Natural killer cell treated with Interleukin-12 subunit alpha and Interleukin-12 subunit beta and Interleukin-15 and Interleukin-18, amount 100 ng/mL, for 72 hours (primary cell): ENCODE results near the gene SPON1. TPM values are rescaled to one million over a fixed set of nuclear protein-coding genes. Genes with fewer than 3 reads are reported as not detected.

ENCODE experiments used
- ATAC-seq, 2 donors: fragments of 150-1000 bp; cut with Tn5 transposase in 1 of 2; sonication (Bioruptor Pico), chemical (Tn5 transposase) in 1 of 2; 2 replicates each; pipeline ENCODE4 v1.10.0; 2021
- DNase-seq: peaks from one replicate; pipeline ENCODE4 v3.0.0; 2022; ENCODE audit warnings: low spot score
- H3K27ac Mint-ChIP-seq, 2 donors: 1 replicate in 1 of 2; 2 replicates in 1 of 2; pipeline ENCODE4 v1.8.0; 2022; ENCODE audit warnings: mixed read lengths in 2 of 2, mild to moderate bottlenecking in 1 of 2, moderate library complexity in 1 of 2
- H3K27me3 Mint-ChIP-seq, 2 donors: 1 replicate in 1 of 2; 2 replicates in 1 of 2; pipeline ENCODE4 v1.8.0; 2022; ENCODE audit warnings: mixed read lengths in 2 of 2
- H3K36me3 Mint-ChIP-seq: one replicate; pipeline ENCODE4 v1.8.0; 2022; ENCODE audit warnings: mixed read lengths
- H3K4me1 Mint-ChIP-seq, 2 donors: 1 replicate in 1 of 2; 2 replicates in 1 of 2; pipeline ENCODE4 v1.8.0; 2022; ENCODE audit warnings: low read depth in 2 of 2, mixed read lengths in 2 of 2, mild to moderate bottlenecking in 1 of 2
- H3K4me3 Mint-ChIP-seq: one replicate; pipeline ENCODE4 v1.8.0; 2022; ENCODE audit warnings: mixed read lengths
- H3K9me3 Mint-ChIP-seq: 2 replicates; pipeline ENCODE4 v1.8.0; 2022; ENCODE audit warnings: mixed read lengths
- total RNA-seq, 2 donors: library from RNA; stranded (reverse); gene quantifications; one replicate each; pipeline ENCODE4 v1.2.3, GENCODE V29; 2022

Gene SPON1
- total RNA-seq, 2 donors from 2014 or later: 0.10 TPM; not detected in 1

DNA sequence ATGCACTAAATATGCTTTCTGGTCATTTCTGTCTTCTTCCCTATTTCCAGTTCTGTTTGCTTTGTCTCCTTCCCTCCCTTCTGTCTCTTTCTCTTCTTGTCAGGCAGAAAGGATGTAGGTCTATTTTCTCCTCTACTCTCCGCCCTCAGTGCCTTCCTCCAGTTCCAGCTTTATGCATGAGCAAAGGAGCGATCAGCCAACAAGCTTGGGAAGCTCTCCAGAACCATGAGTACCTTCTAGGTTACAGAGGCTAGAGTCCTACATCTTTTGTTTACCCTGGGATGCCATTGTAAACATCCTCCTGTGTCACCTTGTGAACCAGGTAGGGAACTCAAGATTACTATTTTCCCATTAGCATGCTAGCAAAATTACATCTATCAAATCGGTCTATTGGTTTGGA lies 7.9 kb upstream of the SPON1 start:
- Mint-ChIP-seq H3K27me3 (peaks cover 9 to 17% of the 10 kb centered on the region in 2 donors), H3K27ac (no peak overlapping the region), H3K4me1 (no peaks in the 10 kb centered on the region), H3K9me3 (no peaks in the 10 kb centered on the region), H3K36me3 (no peaks in the 10 kb centered on the region), H3K4me3 (no peak overlapping the region)
- DNase-seq: no peak
- no peak for ATAC-seq

DNA sequence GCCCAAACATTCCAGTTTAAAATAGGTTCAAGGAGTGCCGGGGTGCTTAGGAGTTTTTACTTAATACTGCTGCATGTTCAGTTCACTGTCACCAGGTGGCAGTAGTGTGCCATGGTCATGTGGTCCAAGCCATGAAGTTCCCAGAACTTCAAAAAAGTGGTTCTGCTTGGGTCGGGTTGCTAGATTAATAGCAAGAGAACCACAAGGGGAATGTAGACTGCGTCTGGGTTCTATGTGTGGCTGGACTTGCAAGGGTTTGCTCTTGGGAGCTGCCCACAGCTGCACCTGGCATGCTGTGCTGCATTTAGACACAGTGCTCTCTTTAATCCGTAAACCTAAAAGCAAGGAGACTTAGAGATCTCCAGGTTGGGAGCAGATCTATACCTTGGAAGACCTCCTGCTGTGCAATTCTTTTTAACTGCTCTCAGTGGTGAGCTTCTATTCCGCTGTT lies 6.5 kb upstream of the SPON1 start:
- ATAC-seq (peak; percentile 48 to 76), DNase-seq (no peak)
- Mint-ChIP-seq H3K27me3 (peaks cover 19 to 27% of the 10 kb centered on the region in 2 donors), H3K9me3 (no peaks in the 10 kb centered on the region), H3K4me1 (no peaks in the 10 kb centered on the region), H3K36me3 (no peaks in the 10 kb centered on the region), H3K4me3 (no peak overlapping the region), H3K27ac (no peak overlapping the region)

DNA sequence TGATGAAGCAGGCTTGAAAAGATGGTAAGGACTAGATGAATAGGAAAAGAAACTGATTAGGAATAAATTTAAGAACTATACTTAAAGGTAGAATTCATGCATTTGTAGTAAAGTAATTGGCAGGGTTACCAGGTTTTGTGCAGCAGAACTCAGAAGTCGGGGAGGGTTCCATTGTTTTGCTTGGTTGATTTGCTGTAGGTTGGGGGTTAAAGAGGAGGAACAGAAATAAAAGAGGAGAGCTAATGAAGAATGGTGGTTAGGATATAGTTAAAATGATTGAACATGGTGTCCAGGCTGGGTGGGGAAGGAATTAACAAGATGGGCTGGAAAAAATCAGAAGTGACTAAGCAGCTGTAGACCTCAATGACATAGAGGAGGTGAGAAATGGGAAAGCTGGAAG lies 5.5 kb upstream of the SPON1 start:
- ATAC-seq (no peak), DNase-seq (no peak)
- no peaks in the 10 kb centered on the region for H3K4me1 Mint-ChIP-seq
- no peaks in the 10 kb centered on the region for H3K9me3 Mint-ChIP-seq
- no peaks in the 10 kb centered on the region for H3K36me3 Mint-ChIP-seq
- H3K27ac Mint-ChIP-seq: no peak overlapping the region
- peaks cover 23 to 34% of the 10 kb centered on the region in 2 donors for H3K27me3 Mint-ChIP-seq
- H3K4me3 Mint-ChIP-seq: no peak overlapping the region

DNA sequence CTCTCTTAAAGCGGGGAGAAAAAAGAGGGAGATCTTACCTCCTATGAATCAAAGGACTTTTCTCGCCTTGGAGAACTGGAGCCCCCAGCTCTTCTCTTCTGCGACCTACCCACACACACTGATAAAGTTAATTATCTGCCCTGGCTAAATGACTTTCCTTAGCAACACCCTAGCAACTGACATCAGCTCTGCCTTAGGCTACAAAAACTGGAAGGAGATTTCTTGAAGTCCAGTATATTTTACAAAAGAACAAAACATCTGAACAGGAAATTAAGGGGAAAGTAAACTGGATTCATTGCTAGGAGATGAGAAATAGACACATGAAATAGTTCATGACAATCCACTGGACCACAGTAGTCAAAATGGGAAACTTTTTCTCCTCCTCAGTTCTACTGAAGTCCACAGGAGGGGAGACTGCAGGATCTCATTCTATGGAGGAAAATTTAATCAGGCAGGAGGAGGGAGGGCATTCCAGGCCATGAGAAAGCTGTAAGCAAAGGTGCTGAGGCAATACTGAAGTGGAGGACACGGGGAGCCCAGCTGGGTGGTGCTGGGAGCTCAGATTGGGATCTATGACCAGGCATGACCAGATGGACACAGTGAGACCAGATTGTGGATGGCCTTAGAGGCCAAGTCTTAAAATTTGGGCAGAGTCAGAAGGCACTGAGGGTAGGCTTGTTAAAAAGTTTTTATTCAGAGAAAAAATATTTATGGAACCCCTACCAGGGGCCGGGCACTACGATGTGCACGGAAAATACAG lies 3.7 kb upstream of the SPON1 start:
- Mint-ChIP-seq H3K36me3 (no peaks in the 10 kb centered on the region), H3K27me3 (peaks cover 28 to 43% of the 10 kb centered on the region in 2 donors)
- DNase-seq: no peak

DNA sequence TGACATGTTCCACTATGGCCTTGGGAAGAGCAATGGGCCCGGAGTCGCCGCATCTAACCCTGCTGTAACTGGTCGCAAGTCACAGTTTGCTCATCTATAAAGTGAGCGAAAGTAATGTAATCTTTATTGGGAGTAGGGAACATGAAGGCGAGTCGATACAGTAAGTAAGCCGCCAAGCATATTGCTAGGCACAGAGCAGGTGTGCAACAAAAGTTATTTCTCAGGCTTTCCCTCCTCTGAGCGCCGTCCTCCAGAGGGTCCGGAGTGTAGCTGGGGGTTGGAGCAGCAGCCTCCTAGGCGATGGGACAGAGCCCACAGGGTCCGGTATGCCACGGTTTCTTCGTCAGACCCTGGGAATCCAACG lies 343 bp upstream of the SPON1 start:
- ATAC-seq (no peak), DNase-seq (no peak)
- H3K4me3 Mint-ChIP-seq: no peak overlapping the region
- H3K27me3 Mint-ChIP-seq: peaks cover 48 to 69% of the 10 kb centered on the region in 2 donors
- H3K9me3 Mint-ChIP-seq: no peaks in the 10 kb centered on the region
- no peak overlapping the region for H3K27ac Mint-ChIP-seq
- H3K36me3 Mint-ChIP-seq: no peaks in the 10 kb centered on the region
- H3K4me1 Mint-ChIP-seq: no peaks in the 10 kb centered on the region

More for the DNA sequence above, 3.7 kb upstream of the SPON1 start:
- no peaks in the 10 kb centered on the region for H3K4me1 Mint-ChIP-seq
- H3K4me3 Mint-ChIP-seq: no peak overlapping the region
- no peak for ATAC-seq
- H3K9me3 Mint-ChIP-seq: no peaks in the 10 kb centered on the region
- H3K27ac Mint-ChIP-seq: no peak overlapping the region

DNA sequence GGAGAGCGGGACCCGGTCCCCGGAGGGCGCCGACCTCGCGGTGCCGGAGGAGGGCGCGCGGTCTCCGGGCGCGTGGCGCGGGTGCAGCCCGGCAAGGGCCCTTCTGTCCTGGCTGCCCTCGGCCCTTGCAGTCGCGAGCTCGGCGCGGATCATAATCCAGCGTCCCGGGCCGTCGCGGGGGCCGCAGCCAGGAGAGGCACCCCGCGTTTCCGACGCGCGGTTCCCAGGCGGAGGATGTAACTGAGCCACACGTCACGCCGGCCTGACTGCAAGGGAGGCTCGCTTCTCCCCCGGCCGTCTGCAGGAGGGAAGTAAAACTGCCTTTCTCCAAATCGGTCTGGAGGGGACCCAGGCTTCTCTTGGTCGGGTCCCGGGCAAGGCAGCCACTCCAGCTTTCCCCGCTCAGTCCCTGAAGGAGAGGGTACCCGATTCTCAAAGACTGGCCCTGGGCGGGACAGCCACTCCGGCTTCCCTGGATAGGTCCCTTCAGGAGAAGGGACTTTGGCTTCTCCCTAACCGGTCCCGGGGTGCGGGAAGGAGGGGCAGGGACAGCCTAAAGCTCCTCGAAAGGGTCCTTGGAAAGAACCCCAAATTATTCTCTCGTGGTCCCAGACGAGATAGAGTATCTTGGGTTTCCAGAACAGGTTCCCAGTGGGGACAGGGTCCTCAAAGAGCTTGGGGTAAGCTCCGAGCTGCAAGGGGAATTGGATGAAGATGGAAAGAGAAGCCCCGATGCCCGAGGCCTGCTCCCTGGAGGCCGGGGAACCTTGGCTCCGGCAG lies 836 bp downstream of the SPON1 start:
- H3K27ac Mint-ChIP-seq: no peak overlapping the region
- H3K27me3 Mint-ChIP-seq: peaks cover 52 to 74% of the 10 kb centered on the region in 2 donors
- DNase-seq (no peak), ATAC-seq (no peak)
- H3K36me3 Mint-ChIP-seq: no peaks in the 10 kb centered on the region
- H3K9me3 Mint-ChIP-seq: no peaks in the 10 kb centered on the region
- no peak overlapping the region for H3K4me3 Mint-ChIP-seq
- H3K4me1 Mint-ChIP-seq: no peaks in the 10 kb centered on the region

DNA sequence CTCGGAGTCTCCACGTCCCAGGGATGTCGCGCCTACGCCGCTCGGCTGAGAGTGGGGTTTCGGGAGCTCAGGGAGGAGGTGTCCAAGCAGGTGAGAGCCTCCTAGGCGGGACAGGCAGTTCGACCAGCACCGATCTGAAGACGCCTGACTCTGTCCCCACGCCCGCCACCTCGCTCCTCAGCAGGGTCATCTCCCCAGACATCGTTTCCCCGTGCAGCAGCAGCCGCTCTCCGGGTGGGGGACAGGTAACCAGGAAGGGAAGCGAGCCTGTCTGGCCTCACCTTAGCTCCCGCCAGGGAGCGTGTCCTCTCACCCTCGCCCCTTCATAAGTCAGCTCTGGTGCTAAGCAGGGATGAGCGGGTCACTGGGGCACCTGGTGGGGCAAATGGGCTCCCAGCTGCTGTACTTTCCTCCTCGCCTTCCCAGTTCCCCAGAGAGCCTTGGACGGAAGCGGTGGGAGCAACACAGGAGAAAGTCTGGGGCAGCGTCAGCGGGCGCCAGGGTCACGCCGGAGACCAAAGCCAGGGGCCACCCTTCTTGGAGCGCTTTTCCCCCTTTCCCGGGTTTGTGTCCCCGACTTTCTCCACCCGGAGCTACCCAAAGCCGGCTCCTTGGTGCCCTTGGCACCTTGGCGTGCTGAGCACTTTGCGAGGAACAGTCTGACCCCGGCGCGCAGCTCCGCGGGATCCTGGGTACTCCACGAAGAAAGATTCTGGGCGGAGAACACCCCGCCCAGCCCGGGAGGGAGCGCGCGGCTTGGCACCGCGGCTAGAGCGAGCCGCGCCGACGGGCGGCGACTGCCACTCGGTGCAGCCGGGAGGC lies 1.6 kb downstream of the SPON1 start:
- no peaks in the 10 kb centered on the region for H3K36me3 Mint-ChIP-seq
- H3K9me3 Mint-ChIP-seq: no peaks in the 10 kb centered on the region
- H3K4me3 Mint-ChIP-seq: no peak overlapping the region
- H3K4me1 Mint-ChIP-seq: no peaks in the 10 kb centered on the region
- ATAC-seq (no peak), DNase-seq (no peak)
- H3K27ac Mint-ChIP-seq: no peak overlapping the region
- peaks cover 47 to 69% of the 10 kb centered on the region in 2 donors for H3K27me3 Mint-ChIP-seq

DNA sequence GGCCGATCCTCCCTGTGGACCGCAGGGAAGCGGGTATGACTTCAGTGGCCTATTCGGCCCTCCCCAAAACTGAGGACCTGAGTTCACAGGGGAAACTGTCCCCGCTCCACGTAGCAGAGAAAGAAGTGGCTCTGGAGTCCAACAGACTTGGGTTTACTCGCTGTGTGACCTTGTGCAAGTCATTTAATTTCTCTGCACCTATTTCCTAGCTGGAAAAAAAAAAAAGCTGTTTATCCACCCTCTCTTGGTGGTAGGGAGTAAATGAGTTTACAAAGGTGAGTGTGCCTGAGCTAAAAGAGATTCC lies 2.2 kb downstream of the SPON1 start:
- peaks cover 48 to 69% of the 10 kb centered on the region in 2 donors for H3K27me3 Mint-ChIP-seq
- ATAC-seq (no peak), DNase-seq (no peak)
- no peaks in the 10 kb centered on the region for H3K4me1 Mint-ChIP-seq
- no peaks in the 10 kb centered on the region for H3K9me3 Mint-ChIP-seq
- no peaks in the 10 kb centered on the region for H3K36me3 Mint-ChIP-seq
- H3K27ac Mint-ChIP-seq: no peak overlapping the region
- H3K4me3 Mint-ChIP-seq: no peak overlapping the region

DNA sequence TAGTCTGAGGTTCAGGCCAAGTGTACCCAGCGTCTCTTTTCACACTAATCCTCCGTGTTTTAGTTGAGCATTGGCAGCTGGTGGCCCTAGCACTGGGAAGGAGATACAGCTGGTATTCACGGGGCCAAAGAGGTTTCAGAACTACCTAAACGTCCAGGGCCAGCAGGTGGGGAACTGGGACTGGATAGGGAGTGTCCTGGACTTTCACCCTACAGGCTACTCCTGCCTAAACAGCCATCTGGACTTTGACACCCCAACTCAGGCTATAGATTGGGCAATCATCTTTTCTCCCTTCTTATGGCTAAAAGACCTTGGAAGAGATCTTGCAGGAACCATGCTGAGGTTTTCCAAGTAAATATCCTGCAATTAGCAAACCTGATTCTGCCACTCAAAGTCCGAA lies 2.8 kb downstream of the SPON1 start:
- Mint-ChIP-seq H3K9me3 (no peaks in the 10 kb centered on the region), H3K4me3 (no peak overlapping the region), H3K4me1 (no peaks in the 10 kb centered on the region), H3K27ac (no peak overlapping the region), H3K36me3 (no peaks in the 10 kb centered on the region), H3K27me3 (peaks cover 45 to 64% of the 10 kb centered on the region in 2 donors)
- DNase-seq (no peak), ATAC-seq (no peak)

DNA sequence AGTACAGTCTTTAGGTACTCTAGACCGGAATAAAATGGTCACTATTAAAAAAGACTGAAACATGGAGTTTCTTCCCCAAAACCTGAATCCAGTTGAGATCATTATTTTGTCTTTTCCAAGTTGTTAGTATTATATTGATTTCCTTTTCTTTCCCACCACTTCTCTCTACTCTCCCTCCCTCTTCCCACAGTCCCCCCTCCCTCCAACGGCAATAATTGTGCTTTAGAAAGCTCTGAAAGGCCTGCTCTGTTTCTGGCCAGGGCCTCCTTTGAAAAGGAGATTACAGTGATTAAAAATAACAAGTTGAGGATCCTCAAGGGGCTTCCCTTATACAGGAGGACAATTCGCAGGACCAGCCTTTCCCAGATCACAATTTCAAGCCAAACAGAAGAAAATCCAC lies 3.5 kb downstream of the SPON1 start:
- DNase-seq (no peak), ATAC-seq (no peak)
- H3K4me3 Mint-ChIP-seq: no peak overlapping the region
- no peaks in the 10 kb centered on the region for H3K36me3 Mint-ChIP-seq
- no peaks in the 10 kb centered on the region for H3K4me1 Mint-ChIP-seq
- no peak overlapping the region for H3K27ac Mint-ChIP-seq
- H3K9me3 Mint-ChIP-seq: no peaks in the 10 kb centered on the region
- peaks cover 44 to 62% of the 10 kb centered on the region in 2 donors for H3K27me3 Mint-ChIP-seq

DNA sequence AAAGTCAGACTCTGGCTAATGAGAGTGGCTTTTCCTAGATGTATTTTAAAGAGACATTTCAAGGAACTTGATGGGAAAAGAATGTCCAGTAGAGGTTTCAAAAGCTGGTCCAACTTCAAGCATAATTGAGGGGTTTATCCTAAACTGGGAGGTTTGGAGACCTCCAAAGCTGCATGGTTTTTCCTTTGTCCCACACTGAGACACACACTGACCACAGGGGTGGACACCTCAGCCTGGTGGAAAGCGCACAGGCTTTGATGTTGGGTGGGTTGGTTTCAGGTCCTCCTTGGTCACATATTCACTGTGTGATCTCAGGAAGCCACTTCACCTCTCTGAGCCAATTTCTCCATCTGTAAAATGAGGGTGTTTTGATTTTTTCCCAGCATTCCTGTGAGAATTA lies 4.0 kb downstream of the SPON1 start:
- no peak for DNase-seq
- H3K4me3 Mint-ChIP-seq: no peak overlapping the region
- H3K27me3 Mint-ChIP-seq: peaks cover 41 to 58% of the 10 kb centered on the region in 2 donors
- no peak for ATAC-seq
- H3K4me1 Mint-ChIP-seq: no peaks in the 10 kb centered on the region
- no peaks in the 10 kb centered on the region for H3K36me3 Mint-ChIP-seq
- H3K9me3 Mint-ChIP-seq: no peaks in the 10 kb centered on the region
- no peak overlapping the region for H3K27ac Mint-ChIP-seq

DNA sequence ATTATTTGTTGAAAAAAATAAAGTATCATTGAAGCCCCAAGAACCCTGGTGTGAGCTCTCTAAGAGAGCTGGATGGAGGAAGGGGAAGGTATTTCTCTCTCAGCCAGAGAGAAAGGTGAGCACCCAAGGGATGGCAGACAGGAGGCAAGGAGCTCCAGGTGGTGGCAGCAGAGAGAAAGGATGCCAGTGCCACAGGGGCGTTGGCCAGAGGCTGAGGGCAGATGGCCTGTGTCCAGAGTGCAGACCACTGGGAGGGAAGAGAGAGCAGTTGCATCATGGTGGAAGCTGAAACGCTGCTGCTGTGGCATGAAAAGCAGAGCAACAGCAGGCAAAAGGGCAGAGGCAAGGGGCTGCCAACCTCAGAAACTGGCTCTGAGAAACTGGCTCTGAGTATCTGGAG lies 8.5 kb downstream of the SPON1 start:
- no peaks in the 10 kb centered on the region for H3K9me3 Mint-ChIP-seq
- ATAC-seq: no peak

DNA sequence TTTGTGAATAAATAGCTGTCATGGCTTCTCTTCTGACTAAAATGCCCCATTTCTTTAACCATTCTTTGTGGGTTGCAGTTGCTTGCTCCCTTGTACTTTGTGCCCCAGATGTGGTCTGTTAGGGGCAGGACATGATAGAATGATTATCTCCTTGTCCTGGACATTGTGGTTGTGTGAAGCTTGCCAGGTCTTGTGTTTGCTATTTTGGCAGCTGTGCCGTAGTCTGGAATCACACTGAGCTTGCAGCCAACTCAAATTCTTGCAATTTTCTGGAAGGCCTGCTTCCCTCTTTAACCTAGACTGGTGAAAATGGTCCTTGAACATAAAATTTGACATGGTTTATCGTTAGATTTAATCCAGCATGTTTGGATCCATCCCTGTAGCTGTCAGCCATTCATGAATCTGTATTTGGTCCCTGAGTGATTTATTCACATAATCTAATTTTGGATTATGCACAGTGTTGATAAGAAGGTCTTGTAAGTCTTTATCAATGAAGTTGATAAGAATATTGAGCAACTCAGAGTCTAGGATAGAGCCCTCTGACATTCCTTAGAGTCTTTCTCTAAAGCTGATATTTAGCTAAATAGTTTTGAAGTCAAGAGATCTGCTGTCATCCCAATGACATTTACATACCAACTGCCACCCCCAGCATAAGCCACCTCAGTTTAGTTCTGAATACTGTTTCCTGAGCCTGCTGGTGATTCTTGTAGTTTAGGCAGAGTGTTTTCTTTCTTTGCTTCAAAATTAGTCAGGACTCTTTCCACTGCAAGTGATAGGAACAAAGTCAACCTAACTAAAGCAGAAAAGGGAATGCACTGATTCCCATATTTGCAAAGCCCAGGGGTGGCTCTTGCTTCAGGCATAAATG lies 9.8 kb downstream of the SPON1 start:
- Mint-ChIP-seq H3K9me3 (no peaks in the 10 kb centered on the region), H3K36me3 (no peaks in the 10 kb centered on the region), H3K27ac (no peak overlapping the region), H3K4me1 (no peaks in the 10 kb centered on the region), H3K27me3 (peaks cover 24 to 45% of the 10 kb centered on the region in 2 donors), H3K4me3 (no peak overlapping the region)
- DNase-seq (no peak), ATAC-seq (peak in 1 of 2 donors; percentile 24)

More for the DNA sequence above, 8.5 kb downstream of the SPON1 start:
- peaks cover 30 to 54% of the 10 kb centered on the region in 2 donors for H3K27me3 Mint-ChIP-seq
- no peaks in the 10 kb centered on the region for H3K4me1 Mint-ChIP-seq
- H3K36me3 Mint-ChIP-seq: no peaks in the 10 kb centered on the region
- no peak overlapping the region for H3K27ac Mint-ChIP-seq
- H3K4me3 Mint-ChIP-seq: no peak overlapping the region
- no peak for DNase-seq
